PC-9 (cell line): Measurements from ENCODE around the gene SH3GL1.

ENCODE experiments used
- CTCF ChIP-seq: fragments of 200-600 bp; sonication (generic); conservative IDR thresholded peaks from 2 replicates; pipeline ENCODE4 v1.6.1; 2017; ENCODE audit warnings: mixed run types, antibody characterized with exemption, mild to moderate bottlenecking, moderate library complexity
- EZH2 ChIP-seq: fragments of 200-600 bp; sonication (generic); IDR thresholded peaks from 2 replicates; pipeline ENCODE4 v1.8.0; 2017; ENCODE audit warnings: antibody characterized with exemption, low read depth

- TF ChIP-seq CTCF: no peak
- no peak for TF ChIP-seq EZH2
Observed at GRCh38 chr19:4369109-4369887, 31.0 kb downstream of the SH3GL1 start.
